Esophagus squamous epithelium (tissue), 5 donors: ENCODE results near the gene CFAP65. TPM values are rescaled to one million over a fixed set of nuclear protein-coding genes. Genes with fewer than 3 reads are reported as not detected.
A peak's percentile ranks its signal among the peaks of the same experiment; 100 is the strongest.

ENCODE experiments used
- DNase-seq: peaks from one replicate; lab custom pipeline; 2025; lab: John Stamatoyannopoulos, UW
- H3K27ac ChIP-seq, 4 donors: fragments of 200-600 bp; sonication (generic); one replicate each; pipeline ENCODE4 v1.5.1; 2016 to 2019; ENCODE audit warnings: mild to moderate bottlenecking in 1 of 4
- H3K27me3 ChIP-seq, 4 donors: fragments of 200-600 bp; sonication (generic); 1 replicate in 3 of 4; 2 replicates in 1 of 4; pipeline versions ENCODE4 v1.5.1 to v1.6.0; 2017 to 2021; ENCODE audit warnings: antibody characterized with exemption in 1 of 4
- H3K36me3 ChIP-seq, 3 donors: fragments of 200-600 bp; sonication (generic); one replicate each; pipeline ENCODE4 v1.5.1; 2016 to 2019
- H3K4me1 ChIP-seq, 3 donors: fragments of 200-600 bp; sonication (generic); one replicate each; pipeline ENCODE4 v1.5.1; 2017 to 2019
- H3K4me3 ChIP-seq, 4 donors: fragments of 200-600 bp; sonication (generic); 1 replicate in 3 of 4; 2 replicates in 1 of 4; pipeline ENCODE4 v1.5.1; 2016 to 2019; ENCODE audit warnings: mild to moderate bottlenecking in 2 of 4, moderate library complexity in 1 of 4
- H3K9me3 ChIP-seq, 3 donors: fragments of 200-600 bp; sonication (generic); one replicate each; pipeline ENCODE4 v1.5.1; 2016 to 2019
- POLR2A ChIP-seq, 4 donors: fragments of 450-650 bp; IDR thresholded peaks; one replicate each; pipeline ENCODE4 v1.6.1; 2017; ENCODE audit warnings: antibody characterized with exemption in 4 of 4, mild to moderate bottlenecking in 4 of 4, moderate library complexity in 3 of 4
- WGBS, 2 donors: methylation state at CpG; one replicate each; pipeline ENCODE4 v1.1.5; 2018; 5-methylcytosine and 5-hydroxymethylcytosine counted together
- intact Hi-C: fragments of 100-400 bp; cut with DNase I; formaldehyde crosslinking; loops from one replicate; pipeline ENCODE4 v1.15.0; 2022
- total RNA-seq, 4 donors: library from RNA; depleted of rRNA; stranded (reverse); fragments of >200 nt; gene quantifications; one replicate each; pipeline ENCODE4 v1.1.0, GENCODE V29; 2016
- TF ChIP-seq, protein P1 (sequence below), 6 experiments: fragments of 450-650 bp in 4 of 6; fragments of 200-600 bp in 2 of 6; sonication (generic) in 2 of 6; IDR thresholded peaks; one replicate each; pipeline ENCODE4 v1.5.1; 2016 to 2019; ENCODE audit warnings: antibody characterized with exemption in 6 of 6, mild to moderate bottlenecking in 4 of 6, moderate library complexity in 4 of 6
- donor health status: DM: yes; HTN: yes; CAD: no.

The CFAP65 gene
- total RNA-seq, 4 donors from 2014 or later = 0.19 TPM; not detected in 3

DNA sequence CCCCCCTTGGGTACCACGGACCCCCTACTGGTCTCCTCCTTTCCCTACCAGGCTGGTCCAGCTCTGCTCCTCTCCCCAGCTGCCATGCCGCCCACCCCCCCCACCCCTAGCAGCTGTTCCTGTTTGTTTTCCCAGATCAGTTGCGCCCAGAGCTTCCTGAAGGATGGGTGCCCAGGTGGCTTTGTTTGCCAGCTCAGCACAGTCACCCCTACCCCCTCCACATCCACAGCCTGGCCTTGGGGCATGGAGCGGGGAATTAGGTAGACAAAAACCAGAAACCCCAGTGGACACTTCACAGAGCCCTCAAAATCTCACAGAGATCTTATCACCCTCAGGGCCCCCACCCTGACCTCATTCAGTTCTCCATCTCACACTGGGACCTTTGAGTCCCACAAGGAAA lies 44.4 kb downstream of the CFAP65 start:
- Histone ChIP-seq H3K4me3 (no peak overlapping the region), H3K27ac (no peak overlapping the region), H3K36me3 (no peaks in the 10 kb centered on the region), H3K9me3 (no peaks in the 10 kb centered on the region), H3K4me1 (peaks cover 30 to 83% (median 31%) of the 10 kb centered on the region in 3 donors), H3K27me3 (peaks cover 19 to 93% (median 54%) of the 10 kb centered on the region in 4 donors)
- intact Hi-C loops = no loop called here
- no peak for DNase-seq
- TF ChIP-seq, protein P1, sequence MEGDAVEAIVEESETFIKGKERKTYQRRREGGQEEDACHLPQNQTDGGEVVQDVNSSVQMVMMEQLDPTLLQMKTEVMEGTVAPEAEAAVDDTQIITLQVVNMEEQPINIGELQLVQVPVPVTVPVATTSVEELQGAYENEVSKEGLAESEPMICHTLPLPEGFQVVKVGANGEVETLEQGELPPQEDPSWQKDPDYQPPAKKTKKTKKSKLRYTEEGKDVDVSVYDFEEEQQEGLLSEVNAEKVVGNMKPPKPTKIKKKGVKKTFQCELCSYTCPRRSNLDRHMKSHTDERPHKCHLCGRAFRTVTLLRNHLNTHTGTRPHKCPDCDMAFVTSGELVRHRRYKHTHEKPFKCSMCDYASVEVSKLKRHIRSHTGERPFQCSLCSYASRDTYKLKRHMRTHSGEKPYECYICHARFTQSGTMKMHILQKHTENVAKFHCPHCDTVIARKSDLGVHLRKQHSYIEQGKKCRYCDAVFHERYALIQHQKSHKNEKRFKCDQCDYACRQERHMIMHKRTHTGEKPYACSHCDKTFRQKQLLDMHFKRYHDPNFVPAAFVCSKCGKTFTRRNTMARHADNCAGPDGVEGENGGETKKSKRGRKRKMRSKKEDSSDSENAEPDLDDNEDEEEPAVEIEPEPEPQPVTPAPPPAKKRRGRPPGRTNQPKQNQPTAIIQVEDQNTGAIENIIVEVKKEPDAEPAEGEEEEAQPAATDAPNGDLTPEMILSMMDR (IDR thresholded peaks at IDR 0.05) = no peak
- no peak for TF ChIP-seq POLR2A (IDR thresholded peaks at IDR 0.05)
- WGBS, 2 donors = 57 to 60% methylated on average over 1 to 3 of the region's 4 CpGs

DNA sequence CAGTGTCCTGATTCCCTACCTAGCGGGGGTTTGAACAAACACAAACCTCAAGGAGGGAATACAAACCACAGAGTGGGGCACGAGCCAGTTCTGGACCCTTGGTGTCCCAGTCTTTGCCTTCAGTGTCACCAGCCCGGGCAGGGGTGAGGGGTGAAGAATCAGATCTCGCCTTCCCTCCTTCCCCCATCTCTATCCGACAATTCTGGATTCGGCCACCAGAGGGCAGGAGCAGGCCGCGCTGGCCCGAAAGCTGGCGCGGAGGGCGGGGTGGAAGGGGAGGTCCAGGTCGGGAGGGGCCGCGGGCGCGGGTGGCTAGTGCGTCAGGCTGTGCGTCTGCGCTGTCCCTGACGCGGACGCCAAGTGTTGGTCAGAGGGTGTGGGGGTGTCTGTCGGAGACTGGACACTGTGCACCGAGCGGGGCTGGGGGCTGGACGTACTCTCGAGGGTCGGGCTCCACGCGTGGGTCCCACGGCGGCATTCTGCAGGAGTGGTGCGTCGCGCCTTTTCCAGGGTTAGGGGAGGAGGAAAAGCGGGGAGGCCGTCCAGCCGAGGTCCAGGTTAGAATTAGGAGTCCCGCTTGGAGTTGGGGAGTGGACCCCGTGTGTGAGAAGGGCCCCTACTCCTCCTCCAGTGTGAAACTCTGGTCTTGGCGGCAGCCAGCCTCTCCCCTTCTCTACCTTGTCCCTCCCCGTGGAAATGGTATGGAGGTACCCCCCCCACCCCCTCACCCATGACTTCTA lies 45.2 kb downstream of the CFAP65 start:
- 6 to 10% methylated on average over 2 to 25 of the region's 43 CpGs for WGBS, 2 donors
- Histone ChIP-seq H3K27ac (peak overlapping the region in 2 of 4 donors; percentile 33 to 62), H3K4me3 (peak overlapping the region in 3 of 4 donors; percentile 35 to 64 (median 39)), H3K4me1 (peaks cover 22 to 75% (median 23%) of the 10 kb centered on the region in 3 donors), H3K27me3 (peaks cover 16 to 93% (median 52%) of the 10 kb centered on the region in 4 donors), H3K9me3 (no peaks in the 10 kb centered on the region), H3K36me3 (no peaks in the 10 kb centered on the region)
- intact Hi-C loops = no loop called here
- TF ChIP-seq, protein P1 (IDR thresholded peaks at IDR 0.05) = peak; percentile 81 to 94 (median 91)
- peak in 1 of 4 donors; percentile 23 for TF ChIP-seq POLR2A (IDR thresholded peaks at IDR 0.05)
- DNase-seq = no peak

DNA sequence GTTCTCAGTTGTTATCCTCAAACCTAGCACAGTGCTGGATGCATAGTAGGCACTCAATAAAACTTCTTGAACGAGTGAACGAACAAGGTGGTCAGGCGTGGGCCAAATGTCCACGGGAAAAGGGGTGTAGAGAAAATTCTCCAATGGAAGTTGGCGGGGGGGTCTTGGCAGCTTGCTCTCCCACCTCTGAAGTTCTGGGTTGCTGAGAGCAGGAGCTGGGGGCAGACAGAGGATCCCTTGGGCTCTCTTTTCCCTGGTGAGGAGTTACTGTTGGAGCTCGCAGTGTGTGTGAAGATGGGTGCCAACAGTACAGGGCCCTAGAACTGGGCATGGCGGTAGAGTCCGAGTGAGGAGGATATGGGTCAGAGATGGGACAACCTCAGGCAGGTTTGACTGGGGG lies 45.8 kb downstream of the CFAP65 start:
- intact Hi-C loops = no loop called here
- H3K4me3 ChIP-seq = no peak overlapping the region
- peaks cover 15 to 93% (median 53%) of the 10 kb centered on the region in 4 donors for H3K27me3 ChIP-seq
- peaks cover 19 to 69% (median 21%) of the 10 kb centered on the region in 3 donors for H3K4me1 ChIP-seq
- no peak overlapping the region for H3K27ac ChIP-seq
- 17 to 21% methylated on average over 6 to 8 of the region's 8 CpGs for WGBS, 2 donors
- TF ChIP-seq POLR2A (IDR thresholded peaks at IDR 0.05) = no peak
- TF ChIP-seq, protein P1 (IDR thresholded peaks at IDR 0.05) = no peak
- H3K36me3 ChIP-seq = no peaks in the 10 kb centered on the region
- H3K9me3 ChIP-seq = no peaks in the 10 kb centered on the region
- DNase-seq = no peak

DNA sequence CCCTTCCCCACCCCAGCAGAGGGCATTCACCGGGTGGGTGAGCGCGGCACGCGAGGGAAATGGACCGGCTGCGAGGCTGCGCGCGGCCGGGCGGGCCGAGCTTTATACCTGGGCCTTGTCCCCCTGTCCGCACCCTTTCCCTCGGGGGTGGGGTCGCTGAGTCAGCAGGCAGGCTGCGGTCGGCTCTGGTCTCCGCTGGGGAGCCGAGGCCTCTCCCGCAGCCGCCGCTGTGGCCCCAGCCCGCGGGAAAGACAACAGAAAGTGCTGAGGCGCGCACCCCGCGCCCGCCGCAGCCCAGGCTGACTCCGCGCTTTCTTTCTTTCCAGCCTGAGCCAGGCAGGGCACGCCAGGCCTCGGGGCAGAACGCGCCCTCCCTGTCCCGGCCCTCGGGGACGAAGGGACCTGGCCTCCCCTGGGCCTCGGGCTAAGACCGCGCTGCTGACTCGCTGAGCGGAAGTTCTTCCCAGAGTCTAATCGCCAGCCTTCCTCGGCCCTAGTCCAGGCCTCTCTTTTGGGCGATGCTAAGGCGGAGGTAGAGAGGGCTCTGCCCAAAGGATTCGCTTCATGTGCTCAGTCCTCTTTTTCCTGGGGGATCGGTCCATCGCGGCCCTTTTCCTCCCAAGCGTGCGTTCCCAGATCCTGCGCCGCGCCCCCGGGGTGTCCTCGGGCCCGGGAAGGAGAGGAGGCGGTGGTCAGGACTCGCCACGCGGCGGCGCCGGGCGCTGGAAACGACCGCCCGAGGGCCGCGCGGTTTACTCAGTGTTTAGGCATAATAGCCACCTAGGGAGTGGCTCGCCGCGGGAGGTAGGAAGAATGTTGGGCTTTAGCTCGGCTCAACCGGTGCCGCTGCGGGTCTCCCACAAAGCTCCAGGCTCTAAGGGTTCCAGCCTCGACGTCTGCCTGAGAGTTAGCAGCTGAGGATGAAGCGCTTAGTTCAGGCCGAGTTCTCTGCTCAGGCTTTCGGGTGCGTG lies 47.7 kb downstream of the CFAP65 start, which contains the start of gene CRYBA2:
Gene CRYBA2, minus strand, starts transcription at position 78 of the 971 bp plus-strand sequence. CDS start 246 bp downstream, outside the sequence.
- Histone ChIP-seq H3K4me3 (peak within 1 kb of the TSS; percentile 24 to 66 (median 40)), H3K36me3 (no peaks in the 10 kb centered on the region), H3K4me1 (peaks cover 19 to 51% (median 21%) of the 10 kb centered on the region in 3 donors), H3K27ac (no peak within 1 kb of the TSS), H3K27me3 (peaks cover 15 to 94% (median 60%) of the 10 kb centered on the region in 4 donors), H3K9me3 (no peaks in the 10 kb centered on the region)
- 8 to 9% methylated on average over 11 to 15 of the region's 88 CpGs for WGBS, 2 donors
- TF ChIP-seq POLR2A (IDR thresholded peaks at IDR 0.05) = no peak
- TF ChIP-seq, protein P1 (IDR thresholded peaks at IDR 0.05) = no peak
- DNase-seq = no peak
- intact Hi-C loops = no loop called here
